ENCODE measurements around the gene TMEM165. TPM values are rescaled to one million over a fixed set of nuclear protein-coding genes. Genes with fewer than 3 reads are reported as not detected.
A peak's percentile ranks its signal among the peaks of the same experiment; 100 is the strongest.

Gene TMEM165
- total RNA-seq, 1 experiment from 2014 or later, result 117 TPM

GRCh38 chr4:55395218-55395528, 584 bp upstream of the TMEM165 start:
- no peak for DNase-seq (ENCODE audit: low read depth, low spot score)
- in situ Hi-C loops (cut with HindIII; ENCODE audit: low pct_unique_long_range_greater_than_20kb, low sequenced_read_pairs), result no loop called here

- peak; percentile 34 for DNase-seq (ENCODE audit: low read depth, low spot score)
- in situ Hi-C loops (cut with HindIII; ENCODE audit: low pct_unique_long_range_greater_than_20kb, low sequenced_read_pairs), result no loop called here
Measured at GRCh38 chr4:55396308-55397125, 760 bp downstream of the TMEM165 start.

- no peak for DNase-seq (ENCODE audit: low read depth, low spot score)
- in situ Hi-C loops (cut with HindIII; ENCODE audit: low pct_unique_long_range_greater_than_20kb, low sequenced_read_pairs), result no loop called here
Measured at GRCh38 chr4:55397126-55397436, 1.3 kb downstream of the TMEM165 start.

- DNase-seq (ENCODE audit: low read depth, low spot score), result peak; percentile 4
- in situ Hi-C loops (cut with HindIII; ENCODE audit: low pct_unique_long_range_greater_than_20kb, low sequenced_read_pairs), result no loop called here
Measured at GRCh38 chr4:55397520-55398321, 2.0 kb downstream of the TMEM165 start.

- no peak for DNase-seq (ENCODE audit: low read depth, low spot score)
- in situ Hi-C loops (cut with HindIII; ENCODE audit: low pct_unique_long_range_greater_than_20kb, low sequenced_read_pairs), result no loop called here
Measured at GRCh38 chr4:55398461-55398860, 2.7 kb downstream of the TMEM165 start.

GRCh38 chr4:55398966-55399365, 3.2 kb downstream of the TMEM165 start:
- in situ Hi-C loops (cut with HindIII; ENCODE audit: low pct_unique_long_range_greater_than_20kb, low sequenced_read_pairs), result no loop called here
- DNase-seq (ENCODE audit: low read depth, low spot score), result no peak

GRCh38 chr4:55399581-55399980, 3.8 kb downstream of the TMEM165 start:
- DNase-seq (ENCODE audit: low read depth, low spot score), result no peak
- in situ Hi-C loops (cut with HindIII; ENCODE audit: low pct_unique_long_range_greater_than_20kb, low sequenced_read_pairs), result no loop called here

GRCh38 chr4:55405073-55405472, 9.3 kb downstream of the TMEM165 start:
- no peak for DNase-seq (ENCODE audit: low read depth, low spot score)
- in situ Hi-C loops (cut with HindIII; ENCODE audit: low pct_unique_long_range_greater_than_20kb, low sequenced_read_pairs), result no loop called here

GRCh38 chr4:55406545-55406944, 10.8 kb downstream of the TMEM165 start:
- DNase-seq (ENCODE audit: low read depth, low spot score), result no peak
- in situ Hi-C loops (cut with HindIII; ENCODE audit: low pct_unique_long_range_greater_than_20kb, low sequenced_read_pairs), result no loop called here

- no peak for DNase-seq (ENCODE audit: low read depth, low spot score)
- in situ Hi-C loops (cut with HindIII; ENCODE audit: low pct_unique_long_range_greater_than_20kb, low sequenced_read_pairs), result no loop called here
Measured at GRCh38 chr4:55407119-55407518, 11.4 kb downstream of the TMEM165 start.

- DNase-seq (ENCODE audit: low read depth, low spot score), result no peak
- in situ Hi-C loops (cut with HindIII; ENCODE audit: low pct_unique_long_range_greater_than_20kb, low sequenced_read_pairs), result no loop called here
Measured at GRCh38 chr4:55407764-55408163, 12.0 kb downstream of the TMEM165 start.

- peak; percentile 77 for DNase-seq (ENCODE audit: low read depth, low spot score)
- in situ Hi-C loops (cut with HindIII; ENCODE audit: low pct_unique_long_range_greater_than_20kb, low sequenced_read_pairs), result no loop called here
Measured at GRCh38 chr4:55409468-55410171, 13.9 kb downstream of the TMEM165 start.

GRCh38 chr4:55410431-55410830, 14.7 kb downstream of the TMEM165 start:
- DNase-seq (ENCODE audit: low read depth, low spot score), result no peak
- in situ Hi-C loops (cut with HindIII; ENCODE audit: low pct_unique_long_range_greater_than_20kb, low sequenced_read_pairs), result no loop called here

GRCh38 chr4:55411621-55412020, 15.9 kb downstream of the TMEM165 start:
- in situ Hi-C loops (cut with HindIII; ENCODE audit: low pct_unique_long_range_greater_than_20kb, low sequenced_read_pairs), result no loop called here
- DNase-seq (ENCODE audit: low read depth, low spot score), result no peak

- no peak for DNase-seq (ENCODE audit: low read depth, low spot score)
- in situ Hi-C loops (cut with HindIII; ENCODE audit: low pct_unique_long_range_greater_than_20kb, low sequenced_read_pairs), result no loop called here
Measured at GRCh38 chr4:55416176-55416575, 20.4 kb downstream of the TMEM165 start.

- no peak for DNase-seq (ENCODE audit: low read depth, low spot score)
- in situ Hi-C loops (cut with HindIII; ENCODE audit: low pct_unique_long_range_greater_than_20kb, low sequenced_read_pairs), result no loop called here
Measured at GRCh38 chr4:55424791-55425190, 29.0 kb downstream of the TMEM165 start.

- in situ Hi-C loops (cut with HindIII; ENCODE audit: low pct_unique_long_range_greater_than_20kb, low sequenced_read_pairs), result no loop called here
- DNase-seq (ENCODE audit: low read depth, low spot score), result no peak
Measured at GRCh38 chr4:55431710-55432336, 36.1 kb downstream of the TMEM165 start.

- in situ Hi-C loops (cut with HindIII; ENCODE audit: low pct_unique_long_range_greater_than_20kb, low sequenced_read_pairs), result no loop called here
- DNase-seq (ENCODE audit: low read depth, low spot score), result peak; percentile 27
Measured at GRCh38 chr4:55435141-55435841, 39.5 kb downstream of the TMEM165 start.
